Subcutaneous abdominal adipose tissue (tissue), 5 donors: Measurements from ENCODE around the gene PAXX.

ENCODE experiments used
- H3K27ac ChIP-seq: one replicate; pipeline ENCODE4 v1.7.0; 2013; ENCODE audit warnings: low read depth, mild to moderate bottlenecking, inconsistent platforms, low read length, moderate library complexity
- H3K27me3 ChIP-seq, 5 donors: one replicate each; pipeline ENCODE4 v1.7.0; 2013; ENCODE audit warnings: low read length in 5 of 5, inconsistent platforms in 1 of 5; ENCODE audit not compliant: control insufficient read depth in 5 of 5, insufficient read depth in 4 of 5
- H3K36me3 ChIP-seq, 5 donors: one replicate each; pipeline ENCODE4 v1.7.0; 2013; ENCODE audit warnings: low read length in 5 of 5; ENCODE audit not compliant: control insufficient read depth in 5 of 5, insufficient read depth in 5 of 5
- H3K4me1 ChIP-seq, 5 donors: one replicate each; pipeline ENCODE4 v1.7.0; 2013; ENCODE audit warnings: low read length in 5 of 5, mild to moderate bottlenecking in 3 of 5, moderate library complexity in 1 of 5; ENCODE audit not compliant: control insufficient read depth in 5 of 5, insufficient read depth in 5 of 5
- H3K4me3 ChIP-seq, 5 donors: one replicate each; pipeline ENCODE4 v1.7.0; 2013; ENCODE audit warnings: low read length in 5 of 5, low read depth in 1 of 5
- H3K9ac ChIP-seq, 5 donors: one replicate each; pipeline ENCODE4 v1.7.0; 2013; ENCODE audit warnings: low read length in 5 of 5, mild to moderate bottlenecking in 4 of 5, moderate library complexity in 3 of 5
- H3K9me3 ChIP-seq, 5 donors: one replicate each; pipeline ENCODE4 v1.7.0; 2013; ENCODE audit warnings: low read length in 5 of 5; ENCODE audit not compliant: control insufficient read depth in 5 of 5
- donor health status: healthy.
- donor health status: healthy.
- donor health status: healthy.
- donor health status: healthy.
- donor health status: healthy.

Gene PAXX

GRCh38 chr9:136991993-136992818 is at the start of gene PAXX:
PAXX (plus strand) TSS chr9:136992422; CDS start chr9:136992444, 22 bp downstream.
- Histone ChIP-seq H3K36me3 (peaks cover 0 to 7% (median 4%) of the 10 kb centered on the region in 5 donors), H3K9ac (peak within 1 kb of the TSS; percentile 63 to 88 (median 70)), H3K27me3 (peaks cover 8 to 23% (median 18%) of the 10 kb centered on the region in 5 donors), H3K4me1 (peaks cover 1 to 36% (median 29%) of the 10 kb centered on the region in 5 donors), H3K27ac (no peak within 1 kb of the TSS), H3K9me3 (peaks cover 0 to 4% (median 0%) of the 10 kb centered on the region in 5 donors), H3K4me3 (peak within 1 kb of the TSS; percentile 69 to 86 (median 73))

- Histone ChIP-seq H3K27me3 (no peaks in the 10 kb centered on the region), H3K4me1 (peaks cover 5 to 75% (median 44%) of the 10 kb centered on the region in 5 donors), H3K36me3 (peaks cover 0 to 45% (median 39%) of the 10 kb centered on the region in 5 donors), H3K9ac (no peak overlapping the region), H3K27ac (no peak overlapping the region), H3K9me3 (no peaks in the 10 kb centered on the region), H3K4me3 (peak overlapping the region in 2 of 5 donors; percentile 73 to 84)
Observed at GRCh38 chr9:136942881-136943230, 49.4 kb upstream of the PAXX start.

GRCh38 chr9:136943291-136944211 is 48.7 kb upstream of the PAXX start:
- Histone ChIP-seq H3K27ac (peak overlapping the region; percentile 77), H3K36me3 (peaks cover 0 to 43% (median 39%) of the 10 kb centered on the region in 5 donors), H3K9me3 (no peaks in the 10 kb centered on the region), H3K9ac (peak overlapping the region; percentile 56 to 87 (median 79)), H3K4me1 (peaks cover 5 to 73% (median 40%) of the 10 kb centered on the region in 5 donors), H3K4me3 (peak overlapping the region; percentile 35 to 87 (median 77)), H3K27me3 (no peaks in the 10 kb centered on the region)

- Histone ChIP-seq H3K27ac (peak overlapping the region; percentile 77), H3K4me1 (peaks cover 5 to 68% (median 37%) of the 10 kb centered on the region in 5 donors), H3K9ac (peak overlapping the region in 4 of 5 donors; percentile 69 to 87 (median 82)), H3K9me3 (no peaks in the 10 kb centered on the region), H3K36me3 (peaks cover 0 to 41% (median 37%) of the 10 kb centered on the region in 5 donors), H3K4me3 (peak overlapping the region in 4 of 5 donors; percentile 73 to 87 (median 80)), H3K27me3 (no peaks in the 10 kb centered on the region)
Observed at GRCh38 chr9:136944212-136944518, 48.1 kb upstream of the PAXX start.

GRCh38 chr9:136944519-136945332 is 47.5 kb upstream of the PAXX start, which contains the start of the genes C8G and FBXW5:
C8G (plus strand) TSS chr9:136945243; CDS start chr9:136945321, 78 bp downstream.
FBXW5 (minus strand) TSS chr9:136944738; CDS start chr9:136944083, 655 bp downstream.
- Histone ChIP-seq H3K27ac (peak within 1 kb of the TSS; percentile 77), H3K27me3 (no peaks in the 10 kb centered on the region), H3K9ac (peak within 1 kb of the TSS; percentile 56 to 87 (median 79)), H3K9me3 (no peaks in the 10 kb centered on the region), H3K4me3 (peak within 1 kb of the TSS; percentile 35 to 87 (median 77)), H3K4me1 (peaks cover 5 to 67% (median 35%) of the 10 kb centered on the region in 5 donors), H3K36me3 (peaks cover 0 to 35% (median 33%) of the 10 kb centered on the region in 5 donors)

GRCh38 chr9:136945333-136946227 is 46.6 kb upstream of the PAXX start:
- Histone ChIP-seq H3K4me3 (no peak overlapping the region), H3K4me1 (peaks cover 2 to 67% (median 33%) of the 10 kb centered on the region in 5 donors), H3K9me3 (no peaks in the 10 kb centered on the region), H3K9ac (no peak overlapping the region), H3K36me3 (peaks cover 0 to 27% (median 25%) of the 10 kb centered on the region in 5 donors), H3K27me3 (no peaks in the 10 kb centered on the region), H3K27ac (no peak overlapping the region)

GRCh38 chr9:136946228-136947027 is 45.8 kb upstream of the PAXX start:
- Histone ChIP-seq H3K36me3 (peaks cover 0 to 18% (median 16%) of the 10 kb centered on the region in 5 donors), H3K4me3 (no peak overlapping the region), H3K9me3 (no peaks in the 10 kb centered on the region), H3K27me3 (no peaks in the 10 kb centered on the region), H3K27ac (no peak overlapping the region), H3K9ac (no peak overlapping the region), H3K4me1 (peaks cover 2 to 61% (median 32%) of the 10 kb centered on the region in 5 donors)
